ENCODE data around the gene DDX47. TPM values are rescaled to one million over a fixed set of nuclear protein-coding genes. Genes with fewer than 3 reads are reported as not detected.

DDX47 gene
- total and polyA plus RNA-seq, 9 of the 15 experiments (the other 6 are each of a cell fraction or from before 2014, with no cell fraction given), result 39.4 to 186 (median 64.4) TPM

DNA sequence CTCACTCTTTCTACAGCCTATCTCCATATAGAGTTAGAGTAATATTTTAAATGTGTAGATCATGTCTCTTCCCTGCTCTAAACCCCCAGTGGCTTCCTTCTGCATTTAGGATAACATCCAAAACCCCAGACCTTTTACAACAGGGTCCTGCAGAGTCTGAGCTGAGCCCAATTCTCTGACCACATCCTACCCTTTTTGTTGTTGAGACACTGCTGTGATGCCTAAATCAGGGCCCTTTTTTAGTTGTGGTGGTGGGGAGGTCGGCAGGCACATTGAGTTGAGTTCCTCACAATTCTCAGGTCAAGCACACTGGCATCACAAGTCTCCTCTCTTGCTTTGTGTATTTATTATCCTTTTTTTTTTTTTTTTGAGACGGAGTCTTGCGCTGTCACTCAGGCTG lies 1.8 kb upstream of the DDX47 start:
- intact Hi-C loops (cut with micrococcal nuclease) (no loop called here), in situ Hi-C loops (cut with MboI) (no loop called here)
- no peaks in the 10 kb centered on the region for H3K27me3 ChIP-seq (ENCODE audit: control insufficient read depth in 2 of 2, insufficient read depth in 2 of 2, low read length in 2 of 2)
- H3K9me3 ChIP-seq (replicated peaks; ENCODE audit: control insufficient read depth, insufficient read depth, low read depth, low read length), result no peaks in the 10 kb centered on the region
- 36% methylated on average over 1 of the region's 3 CpGs for WGBS (ENCODE audit: insufficient coverage, low coverage, missing lambda C conversion rate)
- H3K4me1 ChIP-seq (replicated peaks in 1 of 2; ENCODE audit: control insufficient read depth in 2 of 2, insufficient read depth in 2 of 2, low read length in 2 of 2), result peaks cover 11 to 23% of the 10 kb centered on the region in 2 experiments; a peak in 4 of 5 replicates
- no peak for TF ChIP-seq SRSF1 (IDR thresholded peaks at IDR 0.05; ENCODE audit: low read depth, low read length)
- TF ChIP-seq, protein P1, sequence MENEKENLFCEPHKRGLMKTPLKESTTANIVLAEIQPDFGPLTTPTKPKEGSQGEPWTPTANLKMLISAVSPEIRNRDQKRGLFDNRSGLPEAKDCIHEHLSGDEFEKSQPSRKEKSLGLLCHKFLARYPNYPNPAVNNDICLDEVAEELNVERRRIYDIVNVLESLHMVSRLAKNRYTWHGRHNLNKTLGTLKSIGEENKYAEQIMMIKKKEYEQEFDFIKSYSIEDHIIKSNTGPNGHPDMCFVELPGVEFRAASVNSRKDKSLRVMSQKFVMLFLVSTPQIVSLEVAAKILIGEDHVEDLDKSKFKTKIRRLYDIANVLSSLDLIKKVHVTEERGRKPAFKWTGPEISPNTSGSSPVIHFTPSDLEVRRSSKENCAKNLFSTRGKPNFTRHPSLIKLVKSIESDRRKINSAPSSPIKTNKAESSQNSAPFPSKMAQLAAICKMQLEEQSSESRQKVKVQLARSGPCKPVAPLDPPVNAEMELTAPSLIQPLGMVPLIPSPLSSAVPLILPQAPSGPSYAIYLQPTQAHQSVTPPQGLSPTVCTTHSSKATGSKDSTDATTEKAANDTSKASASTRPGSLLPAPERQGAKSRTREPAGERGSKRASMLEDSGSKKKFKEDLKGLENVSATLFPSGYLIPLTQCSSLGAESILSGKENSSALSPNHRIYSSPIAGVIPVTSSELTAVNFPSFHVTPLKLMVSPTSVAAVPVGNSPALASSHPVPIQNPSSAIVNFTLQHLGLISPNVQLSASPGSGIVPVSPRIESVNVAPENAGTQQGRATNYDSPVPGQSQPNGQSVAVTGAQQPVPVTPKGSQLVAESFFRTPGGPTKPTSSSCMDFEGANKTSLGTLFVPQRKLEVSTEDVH (IDR thresholded peaks at IDR 0.05; ENCODE audit: low read depth, partially characterized antibody), result no peak
- TF ChIP-seq, protein P2, sequence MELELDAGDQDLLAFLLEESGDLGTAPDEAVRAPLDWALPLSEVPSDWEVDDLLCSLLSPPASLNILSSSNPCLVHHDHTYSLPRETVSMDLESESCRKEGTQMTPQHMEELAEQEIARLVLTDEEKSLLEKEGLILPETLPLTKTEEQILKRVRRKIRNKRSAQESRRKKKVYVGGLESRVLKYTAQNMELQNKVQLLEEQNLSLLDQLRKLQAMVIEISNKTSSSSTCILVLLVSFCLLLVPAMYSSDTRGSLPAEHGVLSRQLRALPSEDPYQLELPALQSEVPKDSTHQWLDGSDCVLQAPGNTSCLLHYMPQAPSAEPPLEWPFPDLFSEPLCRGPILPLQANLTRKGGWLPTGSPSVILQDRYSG (tag; conservative IDR thresholded peaks at IDR 0.05; ENCODE audit: low read depth), result no peak
- TF ChIP-seq SMAD2 (IDR thresholded peaks at IDR 0.05; ENCODE audit: low read depth, low read length), result no peak
- TF ChIP-seq, protein P3, sequence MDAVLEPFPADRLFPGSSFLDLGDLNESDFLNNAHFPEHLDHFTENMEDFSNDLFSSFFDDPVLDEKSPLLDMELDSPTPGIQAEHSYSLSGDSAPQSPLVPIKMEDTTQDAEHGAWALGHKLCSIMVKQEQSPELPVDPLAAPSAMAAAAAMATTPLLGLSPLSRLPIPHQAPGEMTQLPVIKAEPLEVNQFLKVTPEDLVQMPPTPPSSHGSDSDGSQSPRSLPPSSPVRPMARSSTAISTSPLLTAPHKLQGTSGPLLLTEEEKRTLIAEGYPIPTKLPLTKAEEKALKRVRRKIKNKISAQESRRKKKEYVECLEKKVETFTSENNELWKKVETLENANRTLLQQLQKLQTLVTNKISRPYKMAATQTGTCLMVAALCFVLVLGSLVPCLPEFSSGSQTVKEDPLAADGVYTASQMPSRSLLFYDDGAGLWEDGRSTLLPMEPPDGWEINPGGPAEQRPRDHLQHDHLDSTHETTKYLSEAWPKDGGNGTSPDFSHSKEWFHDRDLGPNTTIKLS (IDR thresholded peaks at IDR 0.05; ENCODE audit: borderline replicate concordance, low read depth), result no peak
- no peak for TF ChIP-seq SRSF7 (optimal IDR thresholded peaks at IDR 0.05; ENCODE audit: low read depth, low read length)
- TF ChIP-seq BCL6 (CRISPR knock-in tag; IDR thresholded peaks at IDR 0.05), result no peak
- no peak for TF ChIP-seq STAT5B (CRISPR knock-in tag; IDR thresholded peaks at IDR 0.05)
- no peak for TF ChIP-seq ZNF445 (CRISPR knock-in tag; IDR thresholded peaks at IDR 0.05; ENCODE audit: low read depth)
- no peak for TF ChIP-seq CAMTA2 (CRISPR knock-in tag; conservative IDR thresholded peaks at IDR 0.05)
- H3K36me3 ChIP-seq (ENCODE audit: control insufficient read depth, insufficient read depth, low read length), result peaks cover 16% of the 10 kb centered on the region; the same call in 2 of the 3 replicates
- no peak for ATAC-seq
- no peak overlapping the region for H2AFZ ChIP-seq (ENCODE audit: low read depth, low read length)
- peaks cover 32% of the 10 kb centered on the region for H3K79me2 ChIP-seq (ENCODE audit: control insufficient read depth, insufficient read depth, low read length)
- H3K27ac ChIP-seq (ENCODE audit: extremely low read depth, low read depth, low read length), result no peak overlapping the region
- no peak overlapping the region for H3K4me3 ChIP-seq
- H3K9ac ChIP-seq (ENCODE audit: insufficient read depth in 1 of 2, low read depth in 2 of 2, low read length in 2 of 2), result no peak overlapping the region
- FAIRE-seq, result no peak
- no peaks in the 10 kb centered on the region for H4K20me1 ChIP-seq (replicated peaks; ENCODE audit: control insufficient read depth, insufficient read depth, low read length)
- no peaks in the 10 kb centered on the region for H3K9me1 ChIP-seq (ENCODE audit: control insufficient read depth, insufficient read depth, low read length)
- CTCF ChIA-PET (ENCODE audit: low intra/inter-chr PET ratio), result no interaction called here
- no peak for DNase-seq (ENCODE audit: extremely low read depth in 1 of 4, low spot score in 3 of 4)
- no peak overlapping the region for H3K4me2 ChIP-seq (ENCODE audit: insufficient read depth, low read length)
- BruUV-seq (replicated peaks), result no TSS peak
- POLR2A ChIA-PET, result interaction anchor here (0.6 to 1.2 kb wide), 2 partner anchors 23 to 62 kb away, joined by 3 to 4 read pairs; no protein-coding TSS in a partner anchor
